ENCODE data around the gene CACNA1B. TPM values are rescaled to one million over a fixed set of nuclear protein-coding genes. Genes with fewer than 3 reads are reported as not detected.

The CACNA1B gene
- total RNA-seq, 1 donor from 2014 or later = 0.19 TPM

GRCh38 chr9:137902646-137903045 is 25.1 kb downstream of the CACNA1B start:
- TF ChIP-seq CTCF (IDR thresholded peaks at IDR 0.05; ENCODE audit: borderline replicate concordance) = no peak
- Histone ChIP-seq H3K9me3 (replicated peaks) (peaks cover 18% of the 10 kb centered on the region), H3K27ac (replicated peaks) (no peak overlapping the region), H3K4me3 (no peak overlapping the region), H3K36me3 (no peaks in the 10 kb centered on the region), H3K4me1 (no peaks in the 10 kb centered on the region), H3K27me3 (ENCODE audit: low read depth) (peaks cover 64% of the 10 kb centered on the region)
- DNase-seq = no peak
- intact Hi-C loops (cut with micrococcal nuclease) = no loop called here

- Histone ChIP-seq H3K9me3 (replicated peaks) (peaks cover 13% of the 10 kb centered on the region), H3K27ac (replicated peaks) (no peak overlapping the region), H3K4me1 (no peaks in the 10 kb centered on the region), H3K27me3 (ENCODE audit: low read depth) (peaks cover 56% of the 10 kb centered on the region), H3K36me3 (no peaks in the 10 kb centered on the region), H3K4me3 (no peak overlapping the region)
- DNase-seq = no peak
- intact Hi-C loops (cut with micrococcal nuclease) = no loop called here
- TF ChIP-seq CTCF (IDR thresholded peaks at IDR 0.05; ENCODE audit: borderline replicate concordance) = no peak
These were observed 28.2 kb downstream of the CACNA1B start for GRCh38 chr9:137905740-137906139.

GRCh38 chr9:137907776-137908175 is 30.2 kb downstream of the CACNA1B start:
- intact Hi-C loops (cut with micrococcal nuclease) = no loop called here
- Histone ChIP-seq H3K9me3 (replicated peaks) (no peaks in the 10 kb centered on the region), H3K4me1 (no peaks in the 10 kb centered on the region), H3K36me3 (no peaks in the 10 kb centered on the region), H3K27me3 (ENCODE audit: low read depth) (peaks cover 63% of the 10 kb centered on the region), H3K27ac (replicated peaks) (no peak overlapping the region), H3K4me3 (no peak overlapping the region)
- no peak for TF ChIP-seq CTCF (IDR thresholded peaks at IDR 0.05; ENCODE audit: borderline replicate concordance)
- DNase-seq = no peak

- Histone ChIP-seq H3K4me1 (no peaks in the 10 kb centered on the region), H3K27me3 (ENCODE audit: low read depth) (peaks cover 46% of the 10 kb centered on the region), H3K27ac (replicated peaks) (no peak overlapping the region), H3K4me3 (no peak overlapping the region), H3K36me3 (no peaks in the 10 kb centered on the region), H3K9me3 (replicated peaks) (no peaks in the 10 kb centered on the region)
- no peak for DNase-seq
- intact Hi-C loops (cut with micrococcal nuclease) = no loop called here
- TF ChIP-seq CTCF (IDR thresholded peaks at IDR 0.05; ENCODE audit: borderline replicate concordance) = no peak
These were observed 35.1 kb downstream of the CACNA1B start for GRCh38 chr9:137912671-137913070.

GRCh38 chr9:137913132-137913531 is 35.5 kb downstream of the CACNA1B start:
- no peaks in the 10 kb centered on the region for H3K9me3 ChIP-seq (replicated peaks)
- H3K27me3 ChIP-seq (ENCODE audit: low read depth) = peaks cover 51% of the 10 kb centered on the region
- intact Hi-C loops (cut with micrococcal nuclease) = no loop called here

More at GRCh38 chr9:137913132-137913531, 35.5 kb downstream of the CACNA1B start:
- DNase-seq = no peak
- H3K4me1 ChIP-seq = peaks cover 2% of the 10 kb centered on the region
- H3K4me3 ChIP-seq = no peak overlapping the region
- H3K36me3 ChIP-seq = no peaks in the 10 kb centered on the region
- TF ChIP-seq CTCF (IDR thresholded peaks at IDR 0.05; ENCODE audit: borderline replicate concordance) = no peak
- H3K27ac ChIP-seq (replicated peaks) = no peak overlapping the region

Data from left ventricle myocardium inferior (tissue), 1 donor.